ENCODE measurements around the gene NAT9. TPM values are rescaled to one million over a fixed set of nuclear protein-coding genes. Genes with fewer than 3 reads are reported as not detected.
A peak's percentile ranks its signal among the peaks of the same experiment; 100 is the strongest.

Gene NAT9
- total RNA-seq, 1 experiment from 2014 or later: 11.4 TPM

DNA sequence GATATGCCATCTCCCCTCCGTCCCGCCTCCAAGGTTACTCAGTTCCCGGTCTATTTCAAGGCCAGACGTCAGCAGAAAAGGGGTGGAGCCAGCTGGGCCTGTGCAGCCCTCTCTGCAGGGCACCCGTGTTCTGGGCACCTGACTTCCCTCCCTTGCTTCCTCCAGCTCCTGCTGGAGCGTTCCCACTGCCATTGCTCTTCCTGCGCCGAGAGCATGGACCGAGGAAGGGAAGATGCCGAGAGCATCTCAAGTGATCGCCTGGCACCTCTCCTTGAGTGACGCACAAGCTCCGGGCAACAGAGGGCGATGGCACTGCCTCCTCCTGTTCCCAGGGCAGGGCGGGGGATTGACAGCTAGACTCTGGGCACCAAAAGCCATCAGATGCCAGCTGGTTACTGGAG lies 29.4 kb upstream of the NAT9 start:
- no peak for DNase-seq (ENCODE audit: low read depth)

DNA sequence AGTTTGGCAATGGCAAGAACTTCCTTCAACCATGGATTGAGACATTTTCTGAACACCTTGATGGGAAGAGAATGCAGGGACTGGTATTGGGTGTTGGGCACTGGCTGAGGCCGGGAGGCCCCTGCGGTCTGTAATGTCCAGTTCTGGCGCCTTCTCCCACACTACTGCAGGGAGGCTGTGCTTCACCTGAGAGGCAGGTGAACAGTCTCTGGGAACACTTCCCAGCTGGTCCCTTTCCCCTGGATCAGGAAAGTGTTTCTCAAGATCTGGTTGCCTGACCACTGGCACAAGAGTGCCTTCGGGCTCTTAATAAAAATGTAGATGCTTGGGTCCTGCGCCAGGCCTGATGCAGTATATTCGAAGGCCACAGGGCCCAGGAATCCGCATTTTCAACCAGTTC lies 28.5 kb upstream of the NAT9 start:
- DNase-seq (ENCODE audit: low read depth): no peak

DNA sequence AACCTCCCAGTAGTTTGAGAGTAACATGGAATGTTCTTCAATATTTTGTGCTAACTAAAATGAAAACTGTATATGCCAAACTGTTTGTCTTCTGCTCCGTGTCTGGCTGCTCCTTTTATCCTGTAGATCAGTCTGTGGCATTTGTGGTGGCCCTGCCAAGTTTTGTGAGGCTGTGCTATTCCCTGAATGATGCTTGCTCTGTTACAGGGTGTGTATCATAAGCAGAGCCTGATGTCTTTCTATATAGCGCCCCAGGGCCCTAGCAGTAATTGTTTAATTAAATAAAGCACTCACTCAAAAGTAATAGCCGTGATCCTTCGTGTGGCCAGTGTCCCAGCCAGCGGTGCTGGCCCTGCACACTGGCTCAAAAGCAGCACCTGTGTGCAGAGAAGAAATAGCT lies 27.8 kb upstream of the NAT9 start:
- no peak for DNase-seq (ENCODE audit: low read depth)

DNA sequence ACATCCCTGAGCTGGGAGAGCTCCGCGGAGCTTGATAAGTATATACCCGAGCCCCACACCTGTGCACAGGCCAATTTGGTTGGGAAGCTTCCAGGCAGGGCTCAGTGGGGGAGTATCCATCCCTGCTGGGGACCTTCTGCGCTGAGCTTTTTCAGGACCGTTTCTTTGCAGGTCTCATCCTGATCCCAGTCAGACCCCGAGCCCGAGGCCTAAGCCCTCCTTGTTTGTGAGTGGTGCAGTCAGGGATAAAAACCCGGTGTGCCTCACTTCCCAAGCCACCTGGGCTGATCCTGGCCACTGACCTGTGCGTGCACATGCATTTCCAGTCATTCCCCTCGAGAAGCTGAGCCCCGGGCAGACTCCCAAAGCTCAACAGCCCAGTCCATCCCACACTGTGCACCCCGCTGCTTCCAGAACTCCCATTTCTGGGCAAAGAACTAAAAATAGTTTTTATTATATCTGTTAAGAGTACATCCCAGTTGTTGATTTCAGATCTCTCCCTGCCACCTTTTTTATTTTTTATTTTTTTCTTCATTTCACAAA lies 27.3 kb upstream of the NAT9 start:
- no peak for DNase-seq (ENCODE audit: low read depth)

DNA sequence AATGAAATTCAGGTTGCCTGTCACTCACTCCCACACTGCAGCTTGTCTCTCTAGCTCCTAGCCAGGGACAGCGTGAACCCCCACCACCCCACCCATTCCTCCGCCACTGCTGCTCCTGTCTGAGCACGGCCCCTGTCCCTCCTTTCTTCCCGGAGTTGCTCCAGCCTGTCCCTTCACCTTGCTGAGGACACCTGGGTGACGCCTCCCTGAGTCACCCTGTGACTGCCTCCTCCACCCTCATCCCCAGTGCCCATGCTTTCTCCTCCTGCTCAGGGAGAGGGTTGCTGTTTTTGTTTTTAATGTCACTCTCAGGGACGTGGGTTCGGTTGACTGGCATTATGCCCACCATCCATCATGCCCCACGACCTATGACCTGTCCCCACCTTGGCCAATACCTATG lies 25.8 kb upstream of the NAT9 start:
- no peak for DNase-seq (ENCODE audit: low read depth)

DNA sequence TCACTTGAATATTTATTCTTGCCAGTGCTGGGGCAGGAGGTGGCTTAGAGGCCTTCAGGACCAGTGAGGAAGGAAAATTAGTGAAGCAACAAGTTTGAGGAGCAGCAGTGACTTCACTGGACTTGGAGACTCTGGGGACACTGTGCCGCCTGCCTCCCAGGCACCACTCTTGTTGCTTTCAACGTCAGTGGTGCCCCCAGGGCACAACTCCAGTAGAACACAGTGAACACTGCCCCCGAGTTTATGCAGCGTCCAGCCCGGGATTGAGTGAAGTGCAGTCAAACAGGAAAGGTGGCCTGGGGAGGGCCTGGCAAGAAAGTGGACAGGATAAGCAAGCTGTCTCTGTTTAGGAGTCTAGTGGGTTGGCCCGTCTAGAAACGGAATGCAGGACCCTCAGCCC lies 24.4 kb upstream of the NAT9 start:
- DNase-seq (ENCODE audit: low read depth): no peak

DNA sequence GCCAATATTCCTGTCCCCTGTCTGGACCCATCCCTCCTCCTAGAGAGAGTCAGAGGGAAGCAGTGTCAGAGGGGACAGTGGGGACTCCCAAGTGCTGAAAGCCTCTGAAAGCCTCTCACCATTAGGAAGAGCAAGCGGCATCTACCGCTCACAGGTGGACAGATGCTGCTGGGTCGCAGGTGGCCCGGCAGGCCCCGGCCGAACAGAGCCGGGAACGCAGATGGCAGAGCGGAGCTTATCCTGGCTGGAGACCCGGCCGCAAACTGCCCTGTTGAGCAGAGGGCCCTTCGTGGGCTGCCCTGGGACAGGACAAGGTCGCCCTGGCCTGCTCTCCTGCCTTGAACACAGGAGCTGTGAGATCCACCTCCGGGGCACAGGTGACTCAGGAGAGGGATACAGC lies 23.0 kb upstream of the NAT9 start:
- DNase-seq (ENCODE audit: low read depth): no peak

DNA sequence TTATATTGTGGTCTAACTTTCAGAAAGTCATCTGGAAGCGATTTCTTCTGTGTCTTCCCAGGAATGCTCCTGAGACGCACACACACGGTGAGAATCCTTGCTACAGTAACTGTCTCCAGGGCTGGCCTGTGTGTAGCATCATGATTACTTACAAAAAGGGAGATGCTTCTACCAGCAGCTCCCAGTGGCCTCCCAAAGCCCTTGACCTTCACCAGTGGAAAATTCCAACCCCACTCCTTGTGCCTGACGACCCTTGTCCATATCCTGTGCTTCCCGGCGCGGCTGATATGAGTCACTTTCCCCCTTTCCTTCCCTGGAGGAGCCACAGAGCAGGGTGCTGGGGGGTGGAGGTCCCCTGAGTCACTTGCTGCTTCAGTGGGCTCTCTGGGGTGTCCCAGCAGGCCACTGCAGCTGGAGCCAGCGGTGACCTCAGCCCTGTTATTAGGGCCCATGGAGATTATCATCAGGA lies 22.1 kb upstream of the NAT9 start:
- peak; percentile 77 for DNase-seq (ENCODE audit: low read depth)

DNA sequence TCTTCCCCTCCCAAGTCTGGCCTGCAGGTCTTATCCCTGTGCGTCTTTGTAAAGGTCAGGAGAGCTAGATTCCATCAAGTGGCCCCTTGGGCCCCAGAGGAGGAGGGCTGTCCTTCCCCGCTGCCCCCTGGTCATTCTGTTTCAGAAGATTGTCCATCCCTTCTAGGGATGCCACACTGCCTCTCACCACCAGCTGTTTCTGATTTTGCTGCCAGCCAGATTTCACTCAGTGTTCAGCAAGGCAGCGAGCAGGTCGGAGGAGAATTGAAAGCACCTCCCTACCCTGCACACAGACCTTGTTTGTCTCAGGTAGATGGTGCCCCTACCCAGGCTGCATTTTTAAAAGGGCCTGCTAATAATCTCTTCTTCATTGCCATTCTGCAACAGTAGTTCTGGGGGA lies 21.7 kb upstream of the NAT9 start:
- DNase-seq (ENCODE audit: low read depth): no peak

DNA sequence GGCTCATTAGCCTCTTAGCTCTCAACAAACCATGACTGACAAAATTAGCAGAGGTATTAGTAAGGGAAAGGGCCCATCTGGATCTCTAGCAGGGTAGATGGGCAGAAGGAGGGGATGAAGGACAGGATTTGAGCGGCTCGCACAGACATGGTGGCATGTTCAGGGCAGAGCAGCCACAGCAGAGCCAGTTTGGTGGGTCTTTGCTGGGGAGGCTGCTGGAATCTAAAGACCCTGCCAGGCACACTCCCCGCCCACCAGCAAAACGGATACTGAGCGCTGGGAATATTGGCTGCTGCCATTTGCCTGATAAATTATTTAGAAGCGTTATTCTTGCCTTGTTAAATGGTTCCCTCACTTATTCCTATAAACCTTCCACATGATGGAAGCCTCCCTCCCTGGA lies 20.7 kb upstream of the NAT9 start:
- no peak for DNase-seq (ENCODE audit: low read depth)

DNA sequence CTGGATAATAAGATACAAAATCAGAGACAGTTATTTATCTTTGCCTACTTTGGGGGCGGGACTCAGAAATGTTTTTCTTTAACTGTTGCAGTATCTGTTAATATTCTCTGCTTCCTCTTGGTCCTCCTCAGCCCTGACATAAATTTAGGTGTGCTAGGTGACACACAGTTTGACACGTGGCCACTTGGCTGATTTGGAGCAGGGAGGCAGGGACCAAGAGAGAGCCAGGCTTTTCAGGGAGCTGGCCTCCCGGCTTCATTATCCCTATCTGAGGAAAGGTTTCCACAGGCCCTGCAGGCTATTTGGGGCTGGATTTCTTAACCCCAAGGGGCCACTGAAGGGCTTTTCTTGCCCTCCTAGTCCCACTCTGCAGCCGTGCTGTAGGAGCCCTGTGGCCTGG lies 20.1 kb upstream of the NAT9 start:
- DNase-seq (ENCODE audit: low read depth): no peak

DNA sequence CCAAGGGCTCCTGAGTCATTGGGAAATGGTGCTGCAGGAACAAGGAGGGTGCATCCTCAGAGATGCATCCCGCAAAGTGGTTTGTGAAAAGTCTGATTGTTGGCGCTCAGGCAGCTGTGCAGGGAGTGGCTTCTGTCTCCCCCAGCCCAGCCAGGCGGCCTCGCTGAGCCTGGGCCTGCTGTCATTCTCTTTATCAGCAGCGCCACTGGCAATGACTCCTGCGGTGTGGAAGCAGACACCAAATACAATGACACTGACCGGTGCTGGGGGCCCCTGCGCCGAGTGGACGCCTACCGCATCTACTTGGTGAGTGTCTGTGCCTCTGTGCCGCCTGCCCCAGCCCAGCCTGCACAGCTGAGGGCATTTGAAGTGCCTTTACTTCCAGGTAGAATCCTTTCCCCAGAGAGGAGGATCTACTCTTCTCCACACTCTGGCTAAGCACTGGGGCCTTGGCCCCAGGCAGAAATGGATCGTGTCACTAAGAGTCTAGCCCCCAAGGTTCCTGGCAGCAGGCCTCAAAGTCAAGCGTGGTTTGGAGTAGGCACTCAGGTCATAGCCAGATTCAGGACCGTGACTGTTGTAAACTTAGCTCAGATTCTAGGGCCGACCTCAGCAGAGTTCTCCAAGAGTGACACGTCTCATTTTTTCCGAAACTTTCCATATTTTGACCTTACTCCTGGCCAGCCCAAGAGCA lies 19.3 kb upstream of the NAT9 start:
- DNase-seq (ENCODE audit: low read depth): no peak

DNA sequence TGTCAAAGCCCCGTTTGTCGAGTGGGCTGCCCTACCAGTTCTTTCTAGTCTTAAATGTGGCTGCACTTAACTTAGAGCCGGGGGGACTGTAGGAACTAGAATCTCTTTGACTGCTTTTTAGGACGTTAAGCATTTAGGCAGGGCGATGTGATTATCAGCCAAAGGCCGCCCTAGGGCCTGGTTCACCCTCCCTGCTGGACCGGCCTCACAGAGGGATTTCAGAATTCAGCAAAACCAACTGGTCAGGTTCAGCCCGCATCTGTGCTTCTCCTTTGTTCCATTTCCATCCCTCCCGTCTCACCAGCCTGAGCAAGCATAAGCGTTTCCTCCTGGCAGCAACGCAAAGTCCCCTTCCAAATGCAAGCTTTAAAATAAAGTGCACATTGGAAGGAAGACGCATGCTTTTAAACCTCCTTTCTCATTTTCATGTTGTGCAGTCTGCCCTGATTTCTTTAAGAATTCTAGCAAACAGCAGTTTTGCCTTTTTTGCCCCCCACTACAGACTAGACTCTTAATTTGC lies 16.5 kb upstream of the NAT9 start:
- DNase-seq (ENCODE audit: low read depth): no peak

DNA sequence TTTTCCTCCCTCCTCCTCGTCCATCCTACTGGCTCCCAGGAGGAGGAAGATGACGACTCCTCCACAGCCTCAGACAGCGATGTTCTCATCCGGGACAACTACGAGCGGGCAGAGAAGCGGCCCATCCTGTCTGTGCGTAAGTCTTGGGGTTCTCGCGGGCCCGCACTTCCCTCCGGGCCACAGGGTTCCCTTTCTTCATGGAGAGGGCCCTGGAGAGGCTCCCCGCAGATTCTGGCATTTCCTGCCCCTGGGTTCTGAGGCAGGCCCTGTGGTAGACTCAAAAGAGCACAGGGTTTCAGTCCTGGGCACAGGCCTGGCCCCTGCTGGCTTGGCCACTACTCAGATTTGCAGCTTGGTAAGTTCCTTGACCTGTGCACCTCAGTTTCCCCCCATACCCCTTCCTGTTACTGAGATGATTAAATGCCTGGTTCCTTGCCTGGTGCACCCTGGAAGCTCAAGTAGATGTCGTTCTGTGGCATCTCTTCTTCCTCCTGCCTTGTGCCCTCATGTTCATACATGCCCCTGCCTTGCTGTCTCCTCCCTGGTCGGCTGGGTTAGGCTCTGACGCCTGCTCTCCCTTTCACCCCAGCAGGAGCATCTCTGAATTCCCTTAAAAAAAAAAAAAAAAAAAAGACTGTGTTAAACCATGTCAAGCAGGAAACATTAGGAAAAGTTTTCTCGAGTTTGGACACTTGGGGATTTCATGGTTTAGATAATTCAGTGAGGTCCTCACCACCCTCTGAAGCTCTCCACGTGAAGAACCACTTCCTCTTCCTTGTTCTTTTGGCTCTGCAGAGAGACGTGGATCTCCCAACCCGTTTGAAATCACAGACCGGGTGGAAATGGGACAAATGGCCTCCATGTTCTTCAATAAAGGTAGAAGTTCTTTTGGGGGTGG lies 14.3 kb upstream of the NAT9 start:
- no peak for DNase-seq (ENCODE audit: low read depth)

DNA sequence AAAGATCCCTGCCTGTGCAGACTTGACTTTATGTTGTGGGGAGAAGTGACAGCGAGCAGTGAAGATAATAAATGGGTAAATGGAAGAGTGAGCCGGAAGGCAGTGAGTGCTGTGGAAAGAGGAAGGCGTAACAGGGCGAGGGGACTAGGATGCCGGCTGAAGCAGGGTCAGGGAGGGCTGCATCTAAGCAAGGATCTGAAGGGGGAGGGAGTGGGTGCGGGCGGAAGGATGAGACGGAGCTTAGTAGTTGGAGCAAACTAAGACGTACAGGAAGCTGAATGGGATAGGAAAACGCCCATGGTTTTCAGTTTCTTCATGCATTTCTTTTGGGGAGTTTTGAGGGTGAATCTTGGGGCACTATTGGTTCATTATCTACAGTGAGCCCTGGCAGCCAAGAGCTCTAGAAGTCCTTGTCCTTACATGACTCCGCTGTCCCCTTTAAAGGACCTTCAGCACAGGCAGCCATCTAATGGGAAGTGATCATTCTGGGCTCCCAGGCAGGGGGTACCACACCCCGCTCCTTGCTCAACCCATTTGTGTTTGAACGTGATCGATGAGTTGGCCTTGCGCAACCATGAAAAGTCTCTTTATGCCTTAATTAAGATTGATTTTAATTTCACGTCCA lies 10.4 kb upstream of the NAT9 start:
- no peak for DNase-seq (ENCODE audit: low read depth)

DNA sequence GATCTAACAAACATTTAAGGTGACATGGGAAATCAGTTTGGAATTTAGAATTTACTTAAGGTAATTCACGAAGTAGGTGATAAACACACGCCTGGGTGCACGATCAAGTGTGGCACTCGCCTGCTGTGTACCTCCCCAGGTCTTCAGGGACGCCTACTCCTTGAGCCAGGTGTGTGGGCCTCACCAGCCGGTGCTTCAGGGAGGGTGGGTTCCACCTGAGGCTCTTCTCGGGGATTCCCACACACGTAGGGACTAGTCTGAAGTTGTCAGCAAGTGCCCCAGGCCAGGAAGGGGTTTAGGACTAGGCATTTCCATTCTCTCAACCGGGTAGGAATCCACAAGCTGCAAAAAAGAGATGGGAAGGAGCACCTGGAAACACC lies 9.8 kb upstream of the NAT9 start:
- no peak for DNase-seq (ENCODE audit: low read depth)

DNA sequence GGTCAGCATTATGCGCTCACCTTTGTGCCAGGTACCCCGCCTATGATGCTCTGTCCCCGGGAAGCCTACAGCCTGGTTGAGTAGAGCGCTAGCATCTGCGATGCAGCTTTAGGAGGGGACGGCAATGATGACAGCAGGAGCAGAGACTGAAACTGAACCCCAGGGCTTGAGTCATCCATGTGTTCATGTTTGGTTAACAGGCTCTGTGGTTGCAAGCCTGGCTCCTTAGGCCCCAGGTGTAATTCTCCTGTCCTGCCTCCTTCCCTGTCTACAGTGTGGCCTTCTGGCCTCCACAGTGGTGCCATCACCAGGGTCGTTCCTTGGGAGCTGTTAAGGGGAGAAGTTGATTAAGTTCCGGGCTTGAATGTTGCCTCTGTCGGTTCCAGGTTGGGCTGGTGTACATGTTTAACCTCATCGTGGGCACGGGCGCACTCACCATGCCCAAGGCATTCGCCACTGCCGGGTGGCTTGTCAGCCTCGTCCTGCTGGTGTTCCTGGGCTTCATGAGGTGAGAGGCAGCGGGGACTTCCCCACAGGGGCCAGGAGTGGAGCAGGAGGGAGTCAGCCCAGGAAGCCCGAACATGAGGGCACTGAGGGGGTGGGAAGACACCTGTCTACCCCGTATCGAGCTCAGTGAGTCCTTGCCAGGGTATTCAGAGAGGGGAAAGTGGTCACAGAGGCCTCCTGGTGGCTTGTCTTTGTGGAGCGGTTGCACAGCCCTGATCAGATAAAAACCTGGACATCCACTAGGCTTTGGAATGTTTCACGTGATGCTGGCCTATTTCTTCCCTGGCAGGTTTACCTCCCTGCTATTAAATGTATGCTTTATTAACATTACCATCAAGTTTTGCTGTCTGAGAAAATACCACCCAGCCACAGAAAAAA lies 9.2 kb upstream of the NAT9 start:
- no peak for DNase-seq (ENCODE audit: low read depth)

DNA sequence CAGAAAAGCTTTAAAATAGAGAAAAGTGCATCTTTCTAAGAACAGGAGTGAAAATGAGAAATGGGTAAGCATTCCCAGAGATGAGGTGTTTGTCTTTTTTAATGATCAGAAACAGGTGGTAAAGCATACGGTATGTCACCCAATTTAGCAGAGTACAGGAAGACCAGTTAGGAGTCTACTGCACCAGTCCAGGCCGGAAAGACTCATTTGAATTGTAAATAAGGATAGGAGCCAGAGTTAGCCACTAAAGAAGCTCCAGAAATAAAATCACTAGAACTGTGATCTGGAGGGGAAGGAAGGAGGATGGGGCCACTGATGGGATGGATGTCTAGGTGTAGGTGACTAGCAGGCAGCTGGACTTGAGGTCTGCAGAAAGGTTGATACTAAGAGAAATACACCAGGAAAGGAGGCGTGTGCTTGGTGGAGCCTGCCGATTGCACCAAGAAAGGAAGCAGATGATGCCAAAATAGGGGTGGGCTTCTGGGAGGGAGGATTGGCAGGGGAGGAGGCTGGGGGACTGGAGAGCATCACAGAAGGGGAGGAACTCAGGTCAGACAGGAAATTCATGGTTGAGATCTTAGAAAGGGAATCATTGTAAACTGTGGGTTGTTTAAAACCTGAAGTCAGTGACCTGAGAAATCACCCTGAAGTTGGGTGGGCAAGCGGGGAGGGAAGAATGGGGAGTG lies 8.1 kb upstream of the NAT9 start:
- no peak for DNase-seq (ENCODE audit: low read depth)

DNA sequence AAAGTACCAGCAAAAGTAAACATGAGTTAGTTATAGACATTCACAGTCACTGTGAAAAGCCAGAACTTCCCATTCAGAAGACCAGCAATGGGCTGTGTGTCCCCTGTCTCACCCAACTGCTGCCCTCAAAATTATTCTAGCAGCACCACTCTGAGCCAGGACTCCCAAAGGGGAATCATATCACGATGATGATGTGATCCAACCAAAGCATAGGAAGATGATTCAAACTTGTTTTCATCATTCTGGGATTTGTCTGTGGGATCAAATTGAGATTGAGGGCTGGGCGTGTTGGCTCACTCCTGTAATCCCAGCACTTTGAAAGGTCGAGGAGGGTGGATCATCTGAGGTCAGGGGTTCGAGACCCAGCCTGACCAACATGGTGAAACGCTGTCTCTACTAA lies 6.4 kb upstream of the NAT9 start:
- DNase-seq (ENCODE audit: low read depth): no peak

DNA sequence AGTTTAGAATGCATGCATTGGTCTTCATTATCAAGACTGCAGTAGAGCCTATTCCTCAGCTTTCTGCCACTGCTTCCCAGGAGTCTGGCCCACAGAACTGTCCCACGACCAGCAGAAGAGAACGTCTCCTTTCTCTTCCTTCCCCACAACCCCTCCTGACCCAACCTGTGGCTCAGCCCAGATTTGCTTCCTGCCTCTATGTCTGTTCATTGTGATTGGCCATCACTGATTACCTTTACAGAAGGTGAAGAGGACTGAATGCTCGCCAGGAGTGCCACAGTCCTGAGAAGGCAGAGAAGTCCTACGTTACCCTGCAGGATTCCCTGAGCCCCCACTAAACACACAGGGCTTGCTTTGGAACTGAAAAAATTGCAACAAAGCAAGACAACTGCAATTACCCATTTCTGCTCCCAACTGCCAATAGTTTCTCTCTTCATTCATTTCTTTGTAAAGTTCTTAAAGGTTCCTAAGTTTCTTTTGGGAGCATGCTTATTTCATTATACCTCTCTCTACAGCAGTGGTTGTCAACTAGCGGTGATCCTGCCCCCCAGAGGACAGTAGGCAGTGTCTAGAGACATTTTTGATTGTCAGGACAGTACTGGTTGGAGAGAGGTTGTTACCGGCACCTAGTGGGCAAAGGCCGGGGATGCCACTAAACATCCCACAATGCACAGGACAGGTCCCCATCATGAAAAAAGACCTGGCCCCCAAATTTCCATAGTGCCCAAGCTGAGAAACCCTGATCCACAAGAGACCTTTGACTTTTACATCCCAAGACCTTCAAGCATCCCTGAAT lies 4.5 kb upstream of the NAT9 start:
- peak; percentile 28 for DNase-seq (ENCODE audit: low read depth)

All from RPMI7951 (cell line).